HCT116 (cell line): ENCODE measurements around the gene LAMA4.

ENCODE experiments used
- ATF3 ChIP-seq: IDR thresholded peaks from 2 replicates; pipeline ENCODE4 v1.6.1; 2012
- CTCF ChIP-seq, 3 experiments: fragments of 200-600 bp in 1 of 3; sonication (generic) in 1 of 3; IDR thresholded peaks in 2 of 3; conservative IDR thresholded peaks in 1 of 3; 2 replicates each; pipeline ENCODE4 v1.5.1; 2012 to 2017; ENCODE audit warnings: low read depth in 2 of 3, low read length in 2 of 3, antibody characterized with exemption in 1 of 3, borderline replicate concordance in 1 of 3, control low read depth in 1 of 3, mild to moderate bottlenecking in 1 of 3, mixed read lengths in 1 of 3, mixed run types in 1 of 3, moderate library complexity in 1 of 3; ENCODE audit not compliant: insufficient read depth in 1 of 3
- EGR1 ChIP-seq: IDR thresholded peaks from 2 replicates; pipeline ENCODE4 v1.6.1; 2012; ENCODE audit warnings: low read depth
- EZH2 ChIP-seq: fragments of 200-600 bp; sonication (generic); IDR thresholded peaks from 2 replicates; pipeline ENCODE4 v1.6.1; 2017; ENCODE audit warnings: antibody characterized with exemption, mixed run types
- EZH2phosphoT487 ChIP-seq: fragments of 200-600 bp; IDR thresholded peaks from 2 replicates; pipeline ENCODE4 v1.6.1; 2018; ENCODE audit warnings: antibody characterized with exemption, borderline replicate concordance
- MAX ChIP-seq: IDR thresholded peaks from 2 replicates; pipeline ENCODE4 v1.6.1; 2012
- POLR2A ChIP-seq: IDR thresholded peaks from 2 replicates; pipeline ENCODE4 v1.7.0; 2011; ENCODE audit warnings: borderline replicate concordance; ENCODE audit not compliant: insufficient read depth, insufficient read length; ENCODE audit errors: extremely low read depth
- POLR2AphosphoS5 ChIP-seq: IDR thresholded peaks from 2 replicates; pipeline ENCODE4 v1.6.1; 2011; ENCODE audit warnings: mild to moderate bottlenecking, low read depth, low read length, moderate library complexity
- SIN3A ChIP-seq: IDR thresholded peaks from 2 replicates; pipeline ENCODE4 v1.6.1; 2012; ENCODE audit warnings: low read depth
- SP1 ChIP-seq: IDR thresholded peaks from 2 replicates; pipeline ENCODE4 v1.6.1; 2012; ENCODE audit warnings: low read depth
- YY1 ChIP-seq: IDR thresholded peaks from 2 replicates; pipeline ENCODE4 v1.6.1; 2011; ENCODE audit warnings: low read length, low read depth, moderate library complexity, mild to moderate bottlenecking; ENCODE audit not compliant: insufficient replicate concordance; ENCODE audit errors: extremely low read depth
- ZFX ChIP-seq: fragments of 450-650 bp; IDR thresholded peaks from 2 replicates; pipeline ENCODE4 v1.6.1; 2017
- ZNF274 ChIP-seq: fragments of 200-500 bp; sonication (Bioruptor generic); IDR thresholded peaks from 2 replicates; pipeline ENCODE4 v1.6.1; 2014; ENCODE audit warnings: mild to moderate bottlenecking, low read depth, low read length, inconsistent platforms
- TF ChIP-seq, protein P1 (sequence below): IDR thresholded peaks from 2 replicates; pipeline ENCODE4 v1.6.1; 2012; ENCODE audit warnings: low read depth

DNA sequence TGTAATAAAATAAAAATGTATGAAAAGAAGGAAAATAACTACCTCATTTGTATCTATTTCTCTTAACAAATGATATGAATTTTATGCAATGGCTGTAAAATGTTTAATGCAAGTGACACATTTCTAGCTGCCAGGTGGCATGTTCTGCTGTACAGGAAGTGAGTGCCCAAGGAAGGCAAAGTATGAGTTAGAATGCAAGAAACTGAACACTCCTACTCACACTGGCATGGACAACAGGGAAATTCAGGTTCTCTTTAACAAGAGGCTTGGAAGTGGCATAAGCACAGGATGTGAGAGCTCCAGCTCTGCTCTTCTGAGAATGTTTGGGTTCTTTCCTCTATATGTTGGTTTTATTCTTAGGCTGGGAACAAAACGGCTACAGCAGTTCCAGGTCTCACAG is 20.4 kb upstream of the LAMA4 start:
- TF ChIP-seq YY1 (no peak), EGR1 (no peak), CTCF (IDR thresholded peaks at IDR 0.05 in 2 of 3, conservative IDR thresholded peaks at IDR 0.05 in 1 of 3; ENCODE audit: borderline replicate concordance in 1 of 3, insufficient read depth in 1 of 3, low read depth in 2 of 3, low read length in 2 of 3) (no peak), POLR2A (no peak), ATF3 (no peak), EZH2 (no peak), SP1 (no peak), ZNF274 (no peak), SIN3A (no peak), POLR2AphosphoS5 (no peak), MAX (no peak), EZH2phosphoT487 (no peak), ZFX (no peak)
- TF ChIP-seq, protein P1, sequence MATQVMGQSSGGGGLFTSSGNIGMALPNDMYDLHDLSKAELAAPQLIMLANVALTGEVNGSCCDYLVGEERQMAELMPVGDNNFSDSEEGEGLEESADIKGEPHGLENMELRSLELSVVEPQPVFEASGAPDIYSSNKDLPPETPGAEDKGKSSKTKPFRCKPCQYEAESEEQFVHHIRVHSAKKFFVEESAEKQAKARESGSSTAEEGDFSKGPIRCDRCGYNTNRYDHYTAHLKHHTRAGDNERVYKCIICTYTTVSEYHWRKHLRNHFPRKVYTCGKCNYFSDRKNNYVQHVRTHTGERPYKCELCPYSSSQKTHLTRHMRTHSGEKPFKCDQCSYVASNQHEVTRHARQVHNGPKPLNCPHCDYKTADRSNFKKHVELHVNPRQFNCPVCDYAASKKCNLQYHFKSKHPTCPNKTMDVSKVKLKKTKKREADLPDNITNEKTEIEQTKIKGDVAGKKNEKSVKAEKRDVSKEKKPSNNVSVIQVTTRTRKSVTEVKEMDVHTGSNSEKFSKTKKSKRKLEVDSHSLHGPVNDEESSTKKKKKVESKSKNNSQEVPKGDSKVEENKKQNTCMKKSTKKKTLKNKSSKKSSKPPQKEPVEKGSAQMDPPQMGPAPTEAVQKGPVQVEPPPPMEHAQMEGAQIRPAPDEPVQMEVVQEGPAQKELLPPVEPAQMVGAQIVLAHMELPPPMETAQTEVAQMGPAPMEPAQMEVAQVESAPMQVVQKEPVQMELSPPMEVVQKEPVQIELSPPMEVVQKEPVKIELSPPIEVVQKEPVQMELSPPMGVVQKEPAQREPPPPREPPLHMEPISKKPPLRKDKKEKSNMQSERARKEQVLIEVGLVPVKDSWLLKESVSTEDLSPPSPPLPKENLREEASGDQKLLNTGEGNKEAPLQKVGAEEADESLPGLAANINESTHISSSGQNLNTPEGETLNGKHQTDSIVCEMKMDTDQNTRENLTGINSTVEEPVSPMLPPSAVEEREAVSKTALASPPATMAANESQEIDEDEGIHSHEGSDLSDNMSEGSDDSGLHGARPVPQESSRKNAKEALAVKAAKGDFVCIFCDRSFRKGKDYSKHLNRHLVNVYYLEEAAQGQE, result no peak
